Right ventricle myocardium superior (tissue), 1 donor: ENCODE results near the gene ZBED6. TPM values are rescaled to one million over a fixed set of nuclear protein-coding genes. Genes with fewer than 3 reads are reported as not detected.
"Not testable (repeated sequence)": the region's sequence is repeated elsewhere in the genome, so short reads cannot be mapped to it uniquely, and the experiment has no call there.

ENCODE experiments used
- ATAC-seq: fragments of 200-7000 bp; cut with Tn5 transposase; one replicate; pipeline ENCODE4 v1.9.1; 2020; ENCODE audit warnings: mild to moderate bottlenecking; ENCODE audit not compliant: poor library complexity
- DNase-seq: peaks from one replicate; pipeline ENCODE4 v3.0.0-alpha.2; 2020
- intact Hi-C: fragments of 100-400 bp; cut with DNase I; formaldehyde crosslinking; loops from one replicate; pipeline ENCODE4 v1.11.2; 2022
- long read RNA-seq: library from polyadenylated mRNA; unstranded; transcript quantifications from one replicate; pipeline ENCODE4 v2.0.0, GENCODE V29; 2021
- total RNA-seq: library from RNA; stranded (reverse); fragmentation: NEBNext Ultra II Directional; extraction: Animal tissue kit (Norgen Biotek cat#: 25700); gene quantifications from one replicate; pipeline ENCODE4 v1.2.1, GENCODE V29; 2021
- donor health status: DM: no; HTN: yes; CAD: no; lungs with severe emphysema.

Gene ZBED6
- total RNA-seq, result 12.3 TPM
- long read RNA-seq, full-length matches to known transcripts, result 1 of 2 reads
- long read RNA-seq, partial matches to known transcripts, result 0 of 2 reads
- long read RNA-seq, other reads (novel, unspliced or antisense), result 1 of 2 reads

GRCh38 chr1:203795441-203796235 lies at the start of gene ZBED6, which contains the start of gene ZC3H11A:
Gene ZBED6, plus strand, starts transcription at chr1:203795623. Its CDS starts 1,900 bp downstream, at chr1:203797523.
Gene ZC3H11A, plus strand, starts transcription at chr1:203795623. Its CDS starts 21,448 bp downstream, at chr1:203817071.
- ATAC-seq (peak; percentile 97), DNase-seq (peak; percentile 100)
- intact Hi-C loops, result no loop called here

- ATAC-seq, result no peak
- intact Hi-C loops, result no loop called here
- DNase-seq, result no peak
Observed at GRCh38 chr1:203746281-203746680, 49.1 kb upstream of the ZBED6 start.

GRCh38 chr1:203751051-203751450 lies 44.4 kb upstream of the ZBED6 start:
- DNase-seq, result no peak
- intact Hi-C loops, result no loop called here
- ATAC-seq, result no peak

- ATAC-seq, intact Hi-C loops, DNase-seq: not testable (repeated sequence)
Observed at GRCh38 chr1:203751618-203752361, 43.6 kb upstream of the ZBED6 start.

GRCh38 chr1:203754455-203754864 lies 41.0 kb upstream of the ZBED6 start:
- no peak for DNase-seq
- intact Hi-C loops, result no loop called here
- no peak for ATAC-seq

- no peak for DNase-seq
- intact Hi-C loops, result no loop called here
- no peak for ATAC-seq
Observed at GRCh38 chr1:203756036-203756435, 39.4 kb upstream of the ZBED6 start.

GRCh38 chr1:203758749-203759148 lies 36.7 kb upstream of the ZBED6 start:
- ATAC-seq, DNase-seq, intact Hi-C loops: not testable (repeated sequence)

GRCh38 chr1:203760506-203760905 lies 34.9 kb upstream of the ZBED6 start:
- ATAC-seq, result no peak
- no peak for DNase-seq

GRCh38 chr1:203761958-203762357 lies 33.5 kb upstream of the ZBED6 start:
- ATAC-seq, DNase-seq, intact Hi-C loops: not testable (repeated sequence)

More at GRCh38 chr1:203760506-203760905, 34.9 kb upstream of the ZBED6 start:
- intact Hi-C loops, result no loop called here

GRCh38 chr1:203763505-203763904 lies 31.9 kb upstream of the ZBED6 start:
- intact Hi-C loops, result no loop called here
- DNase-seq (no peak), ATAC-seq (no peak)

- intact Hi-C loops, result no loop called here
- DNase-seq (no peak), ATAC-seq (no peak)
Observed at GRCh38 chr1:203764105-203765028, 31.1 kb upstream of the ZBED6 start.

GRCh38 chr1:203765029-203765837 lies 30.2 kb upstream of the ZBED6 start, which contains the start of gene LAX1:
Gene LAX1, plus strand, starts transcription at chr1:203765183. Its CDS starts 383 bp downstream, at chr1:203765566.
- DNase-seq (no peak), ATAC-seq (no peak)
- intact Hi-C loops, result no loop called here

- intact Hi-C loops, result no loop called here
Observed at GRCh38 chr1:203768256-203768655, 27.2 kb upstream of the ZBED6 start.

GRCh38 chr1:203769505-203770343 lies 25.7 kb upstream of the ZBED6 start:
- DNase-seq, result peak; percentile 82
- peak; percentile 93 for ATAC-seq
- intact Hi-C loops, result loop anchor here (10.0 kb wide), 1 partner anchor 265 kb away; no protein-coding TSS in a partner anchor

More at GRCh38 chr1:203768256-203768655, 27.2 kb upstream of the ZBED6 start:
- no peak for ATAC-seq
- DNase-seq, result no peak

GRCh38 chr1:203771901-203772301 lies 23.5 kb upstream of the ZBED6 start:
- intact Hi-C loops, result loop anchor here (10.0 kb wide), 1 partner anchor 267 kb away; no protein-coding TSS in a partner anchor
- DNase-seq (no peak), ATAC-seq (peak; percentile 16)

GRCh38 chr1:203772836-203773235 lies 22.6 kb upstream of the ZBED6 start:
- ATAC-seq, result no peak
- intact Hi-C loops, result loop anchor here (10.0 kb wide), 1 partner anchor 268 kb away; no protein-coding TSS in a partner anchor
- no peak for DNase-seq
